Nephron (organoid): ENCODE measurements around the gene DNAJC1.

Source experiments
- H3K27ac Mint-ChIP-seq, 3 experiments: 2 replicates each; pipeline ENCODE4 v1.8.0; 2020; ENCODE audit warnings: mixed read lengths in 3 of 3, mild to moderate bottlenecking in 2 of 3, moderate library complexity in 1 of 3
- H3K27me3 Mint-ChIP-seq: 2 replicates; pipeline ENCODE4 v1.8.0; 2021; ENCODE audit warnings: low read depth, mild to moderate bottlenecking, moderate library complexity, mixed read lengths
- H3K36me3 Mint-ChIP-seq: 2 replicates; pipeline ENCODE4 v1.8.0; 2020; ENCODE audit warnings: low read depth, mixed read lengths
- H3K4me1 Mint-ChIP-seq: 2 replicates; pipeline ENCODE4 v1.8.0; 2020; ENCODE audit warnings: mixed read lengths
- H3K4me3 Mint-ChIP-seq, 3 experiments: 2 replicates each; pipeline ENCODE4 v1.8.0; 2020; ENCODE audit warnings: mild to moderate bottlenecking in 3 of 3, mixed read lengths in 3 of 3, moderate library complexity in 2 of 3
- H3K9me3 Mint-ChIP-seq: 2 replicates; pipeline ENCODE4 v1.8.0; 2020; ENCODE audit warnings: mixed read lengths
- CTCF ChIP-seq, 3 experiments: fragments of 200-600 bp; sonication (generic); IDR thresholded peaks; one replicate each; pipeline ENCODE4 v1.5.0; 2021; ENCODE audit warnings: antibody characterized with exemption in 3 of 3; ENCODE audit not compliant: unreplicated experiment in 3 of 3

DNAJC1 gene

GRCh38 chr10:21944727-21945386 is 58.7 kb downstream of the DNAJC1 start:
- peaks cover 12% of the 10 kb centered on the region for H3K4me1 Mint-ChIP-seq
- no peak overlapping the region for H3K4me3 Mint-ChIP-seq
- no peaks in the 10 kb centered on the region for H3K36me3 Mint-ChIP-seq
- TF ChIP-seq CTCF (IDR thresholded peaks at IDR 0.05; ENCODE audit: unreplicated experiment in 3 of 3), result no peak
- no peaks in the 10 kb centered on the region for H3K9me3 Mint-ChIP-seq
- no peaks in the 10 kb centered on the region for H3K27me3 Mint-ChIP-seq
- H3K27ac Mint-ChIP-seq, result peak overlapping the region in 1 of 3 experiments; percentile 2

GRCh38 chr10:21943633-21944265 is 59.8 kb downstream of the DNAJC1 start:
- H3K36me3 Mint-ChIP-seq, result peaks cover 4% of the 10 kb centered on the region
- no peak for TF ChIP-seq CTCF (IDR thresholded peaks at IDR 0.05; ENCODE audit: unreplicated experiment in 3 of 3)
- no peak overlapping the region for H3K4me3 Mint-ChIP-seq
- no peaks in the 10 kb centered on the region for H3K9me3 Mint-ChIP-seq
- H3K27ac Mint-ChIP-seq, result no peak overlapping the region
- H3K4me1 Mint-ChIP-seq, result peaks cover 12% of the 10 kb centered on the region
- no peaks in the 10 kb centered on the region for H3K27me3 Mint-ChIP-seq

GRCh38 chr10:21935439-21936023 is 68.0 kb downstream of the DNAJC1 start:
- H3K9me3 Mint-ChIP-seq, result peaks cover 26% of the 10 kb centered on the region
- H3K27me3 Mint-ChIP-seq, result no peaks in the 10 kb centered on the region
- H3K27ac Mint-ChIP-seq, result no peak overlapping the region
- peaks cover 29% of the 10 kb centered on the region for H3K36me3 Mint-ChIP-seq
- no peak for TF ChIP-seq CTCF (IDR thresholded peaks at IDR 0.05; ENCODE audit: unreplicated experiment in 3 of 3)
- peaks cover 1% of the 10 kb centered on the region for H3K4me1 Mint-ChIP-seq
- no peak overlapping the region for H3K4me3 Mint-ChIP-seq

GRCh38 chr10:21934307-21934706 is 69.2 kb downstream of the DNAJC1 start:
- Mint-ChIP-seq H3K4me1 (peaks cover under 1% of the 10 kb centered on the region), H3K27me3 (no peaks in the 10 kb centered on the region), H3K9me3 (peaks cover 26% of the 10 kb centered on the region), H3K27ac (no peak overlapping the region), H3K4me3 (no peak overlapping the region), H3K36me3 (peaks cover 28% of the 10 kb centered on the region)
- no peak for TF ChIP-seq CTCF (IDR thresholded peaks at IDR 0.05; ENCODE audit: unreplicated experiment in 3 of 3)

- Mint-ChIP-seq H3K27ac (peak overlapping the region in 1 of 3 experiments; percentile 35), H3K27me3 (no peaks in the 10 kb centered on the region), H3K4me3 (no peak overlapping the region), H3K9me3 (no peaks in the 10 kb centered on the region), H3K36me3 (peaks cover 3% of the 10 kb centered on the region), H3K4me1 (peaks cover 25% of the 10 kb centered on the region)
- TF ChIP-seq CTCF (IDR thresholded peaks at IDR 0.05; ENCODE audit: unreplicated experiment in 3 of 3), result no peak
Measured at GRCh38 chr10:21929070-21929469, 74.5 kb downstream of the DNAJC1 start.
